HEK293 (cell line): ENCODE data around the gene PPP1R14C.
A peak's percentile ranks its signal among the peaks of the same experiment; 100 is the strongest.

Experiments
- CTCF ChIA-PET: fragments of 350-600 bp; formaldehyde crosslinking; extraction: SDS; loops from one replicate; lab custom pipeline; 2021; ENCODE audit warnings: antibody characterized with exemption; lab: Yijun Ruan, JAX
- POLR2A ChIA-PET: fragments of 300-600 bp; formaldehyde crosslinking; extraction: SDS; loops from one replicate; lab custom pipeline; 2020; ENCODE audit warnings: antibody characterized with exemption, inconsistent platforms; lab: Yijun Ruan, JAX
- H3K27ac ChIP-seq: fragments of 200-500 bp; sonication (Bioruptor generic); 2 replicates; pipeline ENCODE4 v1.5.1; 2014; ENCODE audit warnings: low read depth, low read length, control low read depth, inconsistent platforms; ENCODE audit errors: extremely low read depth
- H3K36me3 ChIP-seq, 2 experiments: fragments of 200-500 bp in 1 of 2; sonication (Bioruptor generic) in 1 of 2; 1 replicate in 1 of 2; 2 replicates in 1 of 2; pipeline ENCODE4 v1.5.1; 2014 to 2017; ENCODE audit warnings: inconsistent platforms in 2 of 2, low read length in 2 of 2; ENCODE audit not compliant: control insufficient read depth in 2 of 2, insufficient read depth in 1 of 2
- H3K4me1 ChIP-seq: fragments of 200-500 bp; sonication (Bioruptor generic); 2 replicates; pipeline ENCODE4 v1.5.1; 2014; ENCODE audit warnings: mild to moderate bottlenecking, low read length, inconsistent platforms; ENCODE audit not compliant: control insufficient read depth, insufficient read depth
- H3K4me3 ChIP-seq: 2 replicates; pipeline ENCODE4 v1.5.1; 2011; ENCODE audit warnings: low read depth, mild to moderate bottlenecking, control low read depth, low read length, moderate library complexity
- H3K9me3 ChIP-seq: fragments of 200-500 bp; sonication (Bioruptor generic); 2 replicates; pipeline ENCODE4 v1.5.1; 2014; ENCODE audit warnings: low read depth, low read length, inconsistent platforms; ENCODE audit not compliant: control insufficient read depth, insufficient read depth
- EGR2 ChIP-seq: fragments of 450-650 bp; formaldehyde crosslinking; IDR thresholded peaks from 2 replicates; pipeline ENCODE4 v1.5.1; 2016; ENCODE audit warnings: low read depth, missing biosample characterization, missing genetic modification characterization
- MYNN ChIP-seq: fragments of 450-650 bp; formaldehyde crosslinking; IDR thresholded peaks from 2 replicates; pipeline ENCODE4 v1.5.1; 2016; ENCODE audit warnings: missing biosample characterization, missing genetic modification characterization, borderline replicate concordance
- SETDB1 ChIP-seq: IDR thresholded peaks from one replicate; pipeline ENCODE4 v1.6.1; 2017; ENCODE audit warnings: mild to moderate bottlenecking, low read length, moderate library complexity, mixed read lengths; ENCODE audit not compliant: insufficient read length
- ZBTB20 ChIP-seq: fragments of 450-650 bp; formaldehyde crosslinking; IDR thresholded peaks from 2 replicates; pipeline ENCODE4 v1.5.1; 2016; ENCODE audit warnings: missing biosample characterization, missing genetic modification characterization
- ZBTB48 ChIP-seq: fragments of 450-650 bp; formaldehyde crosslinking; IDR thresholded peaks from 2 replicates; pipeline ENCODE4 v1.5.1; 2016; ENCODE audit warnings: missing biosample characterization, missing genetic modification characterization
- ZFHX2 ChIP-seq: fragments of 450-650 bp; formaldehyde crosslinking; conservative IDR thresholded peaks from 2 replicates; pipeline ENCODE4 v1.5.1; 2016; ENCODE audit warnings: missing biosample characterization, missing genetic modification characterization
- ZNF10 ChIP-seq: fragments of 450-650 bp; formaldehyde crosslinking; IDR thresholded peaks from 2 replicates; pipeline ENCODE4 v1.5.1; 2017; ENCODE audit warnings: missing biosample characterization, missing genetic modification characterization
- ZNF211 ChIP-seq: fragments of 450-650 bp; formaldehyde crosslinking; IDR thresholded peaks from 2 replicates; pipeline ENCODE4 v1.5.1; 2016; ENCODE audit warnings: low read depth, missing biosample characterization, missing genetic modification characterization
- ZNF311 ChIP-seq: fragments of 450-650 bp; formaldehyde crosslinking; IDR thresholded peaks from 2 replicates; pipeline ENCODE4 v1.5.1; 2017; ENCODE audit warnings: missing biosample characterization, missing genetic modification characterization, borderline replicate concordance
- ZNF416 ChIP-seq: fragments of 450-650 bp; formaldehyde crosslinking; IDR thresholded peaks from 2 replicates; pipeline ENCODE4 v1.5.1; 2016; ENCODE audit warnings: missing biosample characterization, missing genetic modification characterization
- ZNF549 ChIP-seq: fragments of 450-650 bp; IDR thresholded peaks from 2 replicates; pipeline ENCODE4 v1.5.1; 2018; ENCODE audit warnings: missing biosample characterization, missing genetic modification characterization, mild to moderate bottlenecking, inconsistent platforms, moderate library complexity
- ZNF571 ChIP-seq: fragments of 450-650 bp; formaldehyde crosslinking; IDR thresholded peaks from 2 replicates; pipeline ENCODE4 v1.5.0; 2017; ENCODE audit warnings: missing biosample characterization, missing genetic modification characterization
- ZNF658 ChIP-seq: fragments of 450-650 bp; formaldehyde crosslinking; IDR thresholded peaks from 2 replicates; pipeline ENCODE4; 2016; ENCODE audit warnings: missing biosample characterization, missing genetic modification characterization
- TF ChIP-seq, protein P1 (sequence below): fragments of 450-650 bp; formaldehyde crosslinking; IDR thresholded peaks from 2 replicates; pipeline ENCODE4 v1.5.1; 2016; ENCODE audit warnings: missing biosample characterization, missing genetic modification characterization, borderline replicate concordance
- TF ChIP-seq, protein P2 (sequence below): IDR thresholded peaks from 2 replicates; pipeline ENCODE4 v1.6.1; 2011; ENCODE audit warnings: mild to moderate bottlenecking, low read depth, low read length, borderline replicate concordance
- TF ChIP-seq, protein P3 (sequence below): fragments of 450-650 bp; formaldehyde crosslinking; IDR thresholded peaks from 2 replicates; pipeline ENCODE4 v1.5.1; 2016; ENCODE audit warnings: missing biosample characterization, missing genetic modification characterization
- TF ChIP-seq, protein P4 (sequence below): fragments of 450-650 bp; formaldehyde crosslinking; IDR thresholded peaks from 2 replicates; pipeline ENCODE4 v1.5.1; 2016; ENCODE audit warnings: missing biosample characterization, missing genetic modification characterization

PPP1R14C gene

DNA sequence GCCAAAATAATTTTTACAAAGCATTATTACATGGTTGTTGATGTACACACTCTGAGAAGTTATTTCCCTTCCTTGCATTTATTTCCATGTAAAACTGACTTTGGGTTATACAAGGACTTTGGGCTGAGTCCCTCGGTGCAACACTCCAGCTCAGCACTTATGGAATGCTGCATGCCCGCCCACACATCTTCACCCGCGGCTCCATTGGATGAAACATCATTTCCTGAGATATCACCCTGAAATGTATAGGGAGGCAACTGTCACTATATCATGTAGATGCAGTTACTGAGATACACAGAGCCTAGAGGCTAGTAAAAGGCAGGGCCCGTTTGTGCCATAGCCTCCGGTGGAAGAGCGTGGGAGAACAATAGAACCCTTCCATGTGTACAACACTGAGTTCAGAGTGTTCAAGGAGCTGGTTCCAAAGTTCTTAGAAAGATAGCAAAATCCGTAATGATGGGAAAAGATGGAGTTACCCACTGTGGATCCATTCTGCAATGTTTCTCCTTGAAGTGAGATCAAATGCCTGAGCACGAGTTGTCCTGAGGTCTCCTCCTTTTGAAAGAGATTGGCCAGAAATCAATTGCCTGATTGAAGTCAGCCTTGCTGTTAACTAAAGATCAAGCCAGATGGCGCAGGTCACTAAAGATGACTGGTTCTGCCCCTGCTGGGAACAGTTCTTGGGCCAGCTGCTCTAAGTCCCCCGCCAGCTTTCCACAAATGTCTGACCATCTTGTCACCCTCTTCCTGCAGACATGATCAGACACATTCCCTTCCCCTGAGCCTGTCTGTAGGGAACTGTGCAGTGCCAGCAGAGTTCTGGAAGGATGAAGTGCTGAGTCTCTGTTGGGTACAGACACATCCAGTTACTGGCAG, 125.1 kb downstream of the PPP1R14C start:
- Histone ChIP-seq H3K36me3 (no peaks in the 10 kb centered on the region), H3K4me1 (no peaks in the 10 kb centered on the region), H3K4me3 (no peak overlapping the region), H3K9me3 (no peaks in the 10 kb centered on the region), H3K27ac (no peak overlapping the region)
- ChIA-PET CTCF (interaction anchor here (0.6 to 1.5 kb wide), 5 partner anchors 11 to 1482 kb away, joined by 3 to 5 read pairs (median 3); no protein-coding TSS in a partner anchor), POLR2A (no interaction called here)
- peak; percentile 58 for TF ChIP-seq ZFHX2
- TF ChIP-seq EGR2 (tag by site-specific recombination), result peak; percentile 62; the same call in 1 of the 2 replicates
- TF ChIP-seq, protein P1, sequence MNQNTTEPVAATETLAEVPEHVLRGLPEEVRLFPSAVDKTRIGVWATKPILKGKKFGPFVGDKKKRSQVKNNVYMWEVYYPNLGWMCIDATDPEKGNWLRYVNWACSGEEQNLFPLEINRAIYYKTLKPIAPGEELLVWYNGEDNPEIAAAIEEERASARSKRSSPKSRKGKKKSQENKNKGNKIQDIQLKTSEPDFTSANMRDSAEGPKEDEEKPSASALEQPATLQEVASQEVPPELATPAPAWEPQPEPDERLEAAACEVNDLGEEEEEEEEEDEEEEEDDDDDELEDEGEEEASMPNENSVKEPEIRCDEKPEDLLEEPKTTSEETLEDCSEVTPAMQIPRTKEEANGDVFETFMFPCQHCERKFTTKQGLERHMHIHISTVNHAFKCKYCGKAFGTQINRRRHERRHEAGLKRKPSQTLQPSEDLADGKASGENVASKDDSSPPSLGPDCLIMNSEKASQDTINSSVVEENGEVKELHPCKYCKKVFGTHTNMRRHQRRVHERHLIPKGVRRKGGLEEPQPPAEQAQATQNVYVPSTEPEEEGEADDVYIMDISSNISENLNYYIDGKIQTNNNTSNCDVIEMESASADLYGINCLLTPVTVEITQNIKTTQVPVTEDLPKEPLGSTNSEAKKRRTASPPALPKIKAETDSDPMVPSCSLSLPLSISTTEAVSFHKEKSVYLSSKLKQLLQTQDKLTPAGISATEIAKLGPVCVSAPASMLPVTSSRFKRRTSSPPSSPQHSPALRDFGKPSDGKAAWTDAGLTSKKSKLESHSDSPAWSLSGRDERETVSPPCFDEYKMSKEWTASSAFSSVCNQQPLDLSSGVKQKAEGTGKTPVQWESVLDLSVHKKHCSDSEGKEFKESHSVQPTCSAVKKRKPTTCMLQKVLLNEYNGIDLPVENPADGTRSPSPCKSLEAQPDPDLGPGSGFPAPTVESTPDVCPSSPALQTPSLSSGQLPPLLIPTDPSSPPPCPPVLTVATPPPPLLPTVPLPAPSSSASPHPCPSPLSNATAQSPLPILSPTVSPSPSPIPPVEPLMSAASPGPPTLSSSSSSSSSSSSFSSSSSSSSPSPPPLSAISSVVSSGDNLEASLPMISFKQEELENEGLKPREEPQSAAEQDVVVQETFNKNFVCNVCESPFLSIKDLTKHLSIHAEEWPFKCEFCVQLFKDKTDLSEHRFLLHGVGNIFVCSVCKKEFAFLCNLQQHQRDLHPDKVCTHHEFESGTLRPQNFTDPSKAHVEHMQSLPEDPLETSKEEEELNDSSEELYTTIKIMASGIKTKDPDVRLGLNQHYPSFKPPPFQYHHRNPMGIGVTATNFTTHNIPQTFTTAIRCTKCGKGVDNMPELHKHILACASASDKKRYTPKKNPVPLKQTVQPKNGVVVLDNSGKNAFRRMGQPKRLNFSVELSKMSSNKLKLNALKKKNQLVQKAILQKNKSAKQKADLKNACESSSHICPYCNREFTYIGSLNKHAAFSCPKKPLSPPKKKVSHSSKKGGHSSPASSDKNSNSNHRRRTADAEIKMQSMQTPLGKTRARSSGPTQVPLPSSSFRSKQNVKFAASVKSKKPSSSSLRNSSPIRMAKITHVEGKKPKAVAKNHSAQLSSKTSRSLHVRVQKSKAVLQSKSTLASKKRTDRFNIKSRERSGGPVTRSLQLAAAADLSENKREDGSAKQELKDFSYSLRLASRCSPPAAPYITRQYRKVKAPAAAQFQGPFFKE (tag by site-specific recombination), result no peak

DNA sequence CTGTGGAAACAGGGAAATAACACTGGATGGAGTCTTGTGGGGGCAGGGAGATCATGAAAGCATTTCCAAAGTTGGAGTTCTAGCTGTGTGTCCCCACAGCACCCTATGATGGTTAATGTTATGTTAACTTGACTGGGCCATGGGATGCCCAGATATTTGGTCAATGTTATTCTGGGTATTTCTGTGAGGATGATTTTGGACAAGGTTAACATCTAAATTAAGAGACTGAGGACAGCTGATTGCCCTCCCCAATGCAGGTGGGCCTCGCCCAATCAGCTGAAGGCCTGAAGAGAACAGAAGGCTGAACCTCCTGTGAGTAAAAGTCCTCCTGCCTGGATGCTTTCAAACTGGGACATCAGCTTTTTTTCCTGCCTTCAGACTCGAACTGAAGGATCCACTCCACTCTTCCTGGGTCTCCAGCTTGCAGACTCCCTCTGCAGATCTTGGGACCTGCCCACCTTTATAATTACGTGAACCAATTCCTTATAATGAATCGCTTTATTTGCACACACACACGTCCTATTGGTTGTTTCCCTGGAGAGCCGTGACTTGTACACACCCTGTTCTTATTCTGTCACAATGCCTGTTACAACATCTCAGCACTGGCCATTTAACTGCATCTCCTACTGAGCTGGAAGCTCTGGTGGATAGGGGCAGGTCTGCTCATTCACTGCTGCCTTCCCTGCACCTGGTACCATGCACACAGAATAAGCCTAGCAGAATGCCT, 126.4 kb downstream of the PPP1R14C start:
- ChIA-PET POLR2A (no interaction called here), CTCF (interaction anchor here (0.6 to 1.0 kb wide), 6 partner anchors 14 to 198 kb away, joined by 3 to 4 read pairs (median 3); no protein-coding TSS in a partner anchor)
- Histone ChIP-seq H3K4me1 (no peaks in the 10 kb centered on the region), H3K9me3 (no peaks in the 10 kb centered on the region), H3K27ac (no peak overlapping the region), H3K4me3 (no peak overlapping the region), H3K36me3 (no peaks in the 10 kb centered on the region)
- TF ChIP-seq ZNF10 (tag by site-specific recombination) (peak; percentile 95), ZNF416 (tag by site-specific recombination) (peak; percentile 95), ZNF571 (tag by site-specific recombination) (0 out of 2 replicates have a peak, but pooled peaks have one; percentile 8), ZNF549 (no peak), ZNF211 (no peak), SETDB1 (peak; percentile 28)
- TF ChIP-seq, protein P2, sequence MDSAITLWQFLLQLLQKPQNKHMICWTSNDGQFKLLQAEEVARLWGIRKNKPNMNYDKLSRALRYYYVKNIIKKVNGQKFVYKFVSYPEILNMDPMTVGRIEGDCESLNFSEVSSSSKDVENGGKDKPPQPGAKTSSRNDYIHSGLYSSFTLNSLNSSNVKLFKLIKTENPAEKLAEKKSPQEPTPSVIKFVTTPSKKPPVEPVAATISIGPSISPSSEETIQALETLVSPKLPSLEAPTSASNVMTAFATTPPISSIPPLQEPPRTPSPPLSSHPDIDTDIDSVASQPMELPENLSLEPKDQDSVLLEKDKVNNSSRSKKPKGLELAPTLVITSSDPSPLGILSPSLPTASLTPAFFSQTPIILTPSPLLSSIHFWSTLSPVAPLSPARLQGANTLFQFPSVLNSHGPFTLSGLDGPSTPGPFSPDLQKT, result no peak

DNA sequence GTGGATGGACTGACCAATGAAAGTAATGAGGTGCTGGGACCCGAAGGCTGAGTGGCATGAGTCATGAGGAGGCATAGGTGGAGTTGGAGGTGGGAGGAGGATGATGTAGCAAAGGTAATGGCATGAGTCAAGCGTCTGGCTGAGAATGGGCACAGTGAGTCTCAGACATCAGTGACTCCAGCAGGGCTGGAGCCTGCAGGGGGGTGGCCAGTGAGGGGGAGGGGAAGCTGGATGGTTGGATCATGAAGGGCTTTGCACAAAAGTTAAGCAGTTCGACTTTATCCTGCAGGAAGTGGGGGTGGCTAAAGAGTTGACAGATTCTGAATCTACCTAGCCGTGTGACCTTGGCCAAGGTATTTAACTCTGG, 127.0 kb downstream of the PPP1R14C start:
- ChIA-PET CTCF (interaction anchor here (0.6 to 1.0 kb wide), 4 partner anchors 44 to 198 kb away, joined by 3 to 4 read pairs (median 3); no protein-coding TSS in a partner anchor), POLR2A (no interaction called here)
- Histone ChIP-seq H3K9me3 (no peaks in the 10 kb centered on the region), H3K36me3 (no peaks in the 10 kb centered on the region), H3K27ac (no peak overlapping the region), H3K4me3 (no peak overlapping the region), H3K4me1 (no peaks in the 10 kb centered on the region)
- TF ChIP-seq, protein P3, sequence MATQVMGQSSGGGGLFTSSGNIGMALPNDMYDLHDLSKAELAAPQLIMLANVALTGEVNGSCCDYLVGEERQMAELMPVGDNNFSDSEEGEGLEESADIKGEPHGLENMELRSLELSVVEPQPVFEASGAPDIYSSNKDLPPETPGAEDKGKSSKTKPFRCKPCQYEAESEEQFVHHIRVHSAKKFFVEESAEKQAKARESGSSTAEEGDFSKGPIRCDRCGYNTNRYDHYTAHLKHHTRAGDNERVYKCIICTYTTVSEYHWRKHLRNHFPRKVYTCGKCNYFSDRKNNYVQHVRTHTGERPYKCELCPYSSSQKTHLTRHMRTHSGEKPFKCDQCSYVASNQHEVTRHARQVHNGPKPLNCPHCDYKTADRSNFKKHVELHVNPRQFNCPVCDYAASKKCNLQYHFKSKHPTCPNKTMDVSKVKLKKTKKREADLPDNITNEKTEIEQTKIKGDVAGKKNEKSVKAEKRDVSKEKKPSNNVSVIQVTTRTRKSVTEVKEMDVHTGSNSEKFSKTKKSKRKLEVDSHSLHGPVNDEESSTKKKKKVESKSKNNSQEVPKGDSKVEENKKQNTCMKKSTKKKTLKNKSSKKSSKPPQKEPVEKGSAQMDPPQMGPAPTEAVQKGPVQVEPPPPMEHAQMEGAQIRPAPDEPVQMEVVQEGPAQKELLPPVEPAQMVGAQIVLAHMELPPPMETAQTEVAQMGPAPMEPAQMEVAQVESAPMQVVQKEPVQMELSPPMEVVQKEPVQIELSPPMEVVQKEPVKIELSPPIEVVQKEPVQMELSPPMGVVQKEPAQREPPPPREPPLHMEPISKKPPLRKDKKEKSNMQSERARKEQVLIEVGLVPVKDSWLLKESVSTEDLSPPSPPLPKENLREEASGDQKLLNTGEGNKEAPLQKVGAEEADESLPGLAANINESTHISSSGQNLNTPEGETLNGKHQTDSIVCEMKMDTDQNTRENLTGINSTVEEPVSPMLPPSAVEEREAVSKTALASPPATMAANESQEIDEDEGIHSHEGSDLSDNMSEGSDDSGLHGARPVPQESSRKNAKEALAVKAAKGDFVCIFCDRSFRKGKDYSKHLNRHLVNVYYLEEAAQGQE (tag by site-specific recombination), result no peak
- TF ChIP-seq, protein P4, sequence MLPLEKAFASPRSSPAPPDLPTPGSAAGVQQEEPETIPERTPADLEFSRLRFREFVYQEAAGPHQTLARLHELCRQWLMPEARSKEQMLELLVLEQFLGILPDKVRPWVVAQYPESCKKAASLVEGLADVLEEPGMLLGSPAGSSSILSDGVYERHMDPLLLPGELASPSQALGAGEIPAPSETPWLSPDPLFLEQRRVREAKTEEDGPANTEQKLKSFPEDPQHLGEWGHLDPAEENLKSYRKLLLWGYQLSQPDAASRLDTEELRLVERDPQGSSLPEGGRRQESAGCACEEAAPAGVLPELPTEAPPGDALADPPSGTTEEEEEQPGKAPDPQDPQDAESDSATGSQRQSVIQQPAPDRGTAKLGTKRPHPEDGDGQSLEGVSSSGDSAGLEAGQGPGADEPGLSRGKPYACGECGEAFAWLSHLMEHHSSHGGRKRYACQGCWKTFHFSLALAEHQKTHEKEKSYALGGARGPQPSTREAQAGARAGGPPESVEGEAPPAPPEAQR (tag by site-specific recombination), result no peak
- no peak for TF ChIP-seq MYNN
- no peak for TF ChIP-seq ZBTB48 (tag by site-specific recombination)
- no peak for TF ChIP-seq ZNF311
- no peak for TF ChIP-seq ZBTB20
- no peak for TF ChIP-seq ZNF549
- TF ChIP-seq ZNF658, result no peak
